Immature natural killer cell (primary cell): ENCODE measurements around the gene PAX2. TPM values are rescaled to one million over a fixed set of nuclear protein-coding genes. Genes with fewer than 3 reads are reported as not detected.

Experiments used
- DNase-seq, 3 donors: peaks; one replicate each; pipeline ENCODE4 v3.0.0; 2022; ENCODE audit warnings: mixed read lengths in 1 of 3
- H3K27ac Mint-ChIP-seq, 6 donors: one replicate each; pipeline ENCODE4 v1.8.0; 2020; ENCODE audit warnings: mixed read lengths in 6 of 6, mild to moderate bottlenecking in 5 of 6, inconsistent platforms in 4 of 6, moderate library complexity in 3 of 6
- H3K27me3 Mint-ChIP-seq, 3 donors: one replicate each; pipeline ENCODE4 v1.8.0; 2020 to 2021; ENCODE audit warnings: low read depth in 3 of 3, mild to moderate bottlenecking in 3 of 3, mixed read lengths in 3 of 3, moderate library complexity in 3 of 3, inconsistent platforms in 1 of 3
- H3K36me3 Mint-ChIP-seq, 3 donors: one replicate each; pipeline ENCODE4 v1.8.0; 2020; ENCODE audit warnings: mixed read lengths in 3 of 3, inconsistent platforms in 2 of 3, mild to moderate bottlenecking in 2 of 3
- H3K4me1 Mint-ChIP-seq, 2 donors: one replicate each; pipeline ENCODE4 v1.8.0; 2020; ENCODE audit warnings: inconsistent platforms in 2 of 2, mild to moderate bottlenecking in 2 of 2, mixed read lengths in 2 of 2, moderate library complexity in 1 of 2
- H3K4me3 Mint-ChIP-seq, 5 donors: one replicate each; pipeline ENCODE4 v1.8.0; 2020; ENCODE audit warnings: mild to moderate bottlenecking in 5 of 5, mixed read lengths in 5 of 5, inconsistent platforms in 3 of 5, moderate library complexity in 3 of 5
- H3K9me3 Mint-ChIP-seq, 6 donors: one replicate each; pipeline ENCODE4 v1.8.0; 2020; ENCODE audit warnings: mild to moderate bottlenecking in 6 of 6, mixed read lengths in 6 of 6, inconsistent platforms in 4 of 6, moderate library complexity in 3 of 6
- polyA plus RNA-seq, 3 donors: library from polyadenylated mRNA; unstranded; fragments of 300-500 nt; fragmentation: Illumina TruSeq; gene quantifications; one replicate each; pipeline ENCODE4 v1.2.3, GENCODE V29; 2021

The PAX2 gene
- polyA plus RNA-seq, 3 donors from 2014 or later = not detected

DNA sequence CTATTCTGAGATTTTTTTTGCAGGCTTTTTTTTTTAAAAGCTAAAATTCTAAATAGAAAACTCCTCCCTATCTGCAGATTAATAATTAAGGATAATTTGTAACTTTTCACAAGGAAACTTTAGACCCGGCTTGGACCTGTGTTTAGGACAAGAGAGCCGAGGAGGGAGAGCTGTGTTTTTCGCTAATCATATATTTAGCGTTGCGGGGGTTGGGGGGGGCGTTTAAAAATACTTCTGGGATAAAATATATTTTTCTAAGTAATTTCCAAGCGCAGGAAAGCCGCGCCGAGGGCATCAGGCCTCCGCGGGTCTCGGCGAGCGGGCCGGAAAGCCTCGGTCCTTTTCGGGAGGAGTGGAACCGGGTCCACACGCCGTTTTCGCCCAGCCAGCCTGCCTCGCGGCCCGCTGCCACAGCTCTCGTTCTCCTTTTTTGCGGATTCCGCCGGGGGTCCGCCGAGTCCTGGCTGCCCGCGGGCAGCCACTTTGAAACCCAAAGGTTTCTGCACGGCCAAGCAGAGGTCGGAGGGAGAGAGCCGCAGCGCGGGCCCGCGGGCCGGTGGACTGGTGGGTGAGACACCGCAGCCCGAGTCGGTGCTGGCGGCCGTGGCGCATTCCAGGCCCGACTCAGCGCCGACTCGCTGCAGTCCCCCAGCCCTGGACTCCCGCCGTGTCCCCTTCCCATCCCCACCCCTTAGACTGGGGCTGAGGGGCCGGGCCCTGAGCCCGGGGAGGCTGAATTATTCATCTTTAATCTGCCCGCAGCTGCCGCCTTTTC is 2.3 kb downstream of the PAX2 start:
- Mint-ChIP-seq H3K36me3 (peaks cover 0 to 9% (median 0%) of the 10 kb centered on the region in 3 donors), H3K4me1 (peaks cover 1 to 7% of the 10 kb centered on the region in 2 donors), H3K9me3 (peaks cover 0 to 3% (median 0%) of the 10 kb centered on the region in 6 donors), H3K27me3 (peaks cover 25 to 47% (median 32%) of the 10 kb centered on the region in 3 donors), H3K4me3 (no peak overlapping the region), H3K27ac (no peak overlapping the region)
- DNase-seq = no peak

DNA sequence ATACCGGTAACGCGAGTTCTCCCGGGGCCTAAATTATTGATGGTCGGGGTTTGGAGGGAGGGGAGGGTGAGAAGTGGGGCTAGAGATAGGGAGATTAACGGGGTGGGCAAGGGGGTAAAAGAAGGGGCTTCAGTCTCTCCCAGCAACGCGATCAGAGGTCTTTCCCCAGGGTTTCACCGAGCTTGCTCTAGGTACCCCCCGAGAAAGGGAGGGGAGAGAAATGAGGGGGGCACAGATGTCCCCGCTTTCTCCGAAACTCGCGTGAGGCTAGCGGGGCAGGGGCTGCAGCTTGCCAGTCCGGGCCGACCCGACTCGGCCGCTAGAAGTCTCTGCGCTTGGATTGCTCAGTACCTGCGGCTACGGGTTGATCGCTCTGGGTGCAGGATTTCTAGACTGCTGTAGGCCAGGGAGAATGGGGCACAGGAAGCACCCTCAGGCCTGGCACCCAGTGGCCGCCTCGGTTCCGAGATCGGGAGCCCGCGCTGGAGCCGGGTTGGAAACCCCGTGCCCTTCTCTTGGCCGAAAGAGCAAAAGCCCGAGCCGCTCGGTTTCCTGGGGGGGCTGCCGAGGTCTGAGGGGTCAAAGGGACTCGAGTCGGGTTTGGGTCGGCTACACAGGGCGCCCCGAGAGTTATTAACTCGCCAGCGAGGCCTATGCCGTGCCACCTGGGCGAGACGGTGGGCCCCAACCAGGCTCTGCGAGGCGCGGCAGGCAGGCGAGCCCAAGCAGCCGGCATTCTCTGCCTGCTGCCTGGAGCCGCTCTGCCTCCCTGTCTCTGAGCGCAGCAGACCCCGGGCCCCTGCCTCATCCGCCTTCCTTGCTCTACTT is 3.1 kb downstream of the PAX2 start:
- H3K4me3 Mint-ChIP-seq = no peak overlapping the region

DNA sequence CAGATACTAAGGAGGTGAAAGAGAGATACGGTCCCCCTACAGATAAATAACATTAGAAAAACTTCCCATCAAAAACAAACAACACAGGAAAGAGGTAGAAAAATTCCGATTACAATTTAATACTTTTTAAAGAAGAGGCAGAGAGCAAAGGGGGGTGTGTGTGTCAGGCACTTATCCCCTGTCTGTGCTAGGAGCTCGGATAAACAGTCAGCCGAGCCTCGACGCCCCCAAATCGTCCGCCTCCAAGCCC is 3.6 kb downstream of the PAX2 start:
- Mint-ChIP-seq H3K27me3 (peaks cover 19 to 43% (median 24%) of the 10 kb centered on the region in 3 donors), H3K27ac (no peak overlapping the region), H3K9me3 (peaks cover 0 to 3% (median 0%) of the 10 kb centered on the region in 6 donors), H3K4me1 (peaks cover 1 to 7% of the 10 kb centered on the region in 2 donors), H3K4me3 (no peak overlapping the region), H3K36me3 (peaks cover 0 to 9% (median 0%) of the 10 kb centered on the region in 3 donors)
- no peak for DNase-seq

More for the DNA sequence above, 3.1 kb downstream of the PAX2 start:
- no peak overlapping the region for H3K27ac Mint-ChIP-seq
- peaks cover 22 to 48% (median 27%) of the 10 kb centered on the region in 3 donors for H3K27me3 Mint-ChIP-seq
- H3K36me3 Mint-ChIP-seq = peaks cover 0 to 9% (median 0%) of the 10 kb centered on the region in 3 donors
- peaks cover 1 to 7% of the 10 kb centered on the region in 2 donors for H3K4me1 Mint-ChIP-seq
- peaks cover 0 to 3% (median 0%) of the 10 kb centered on the region in 6 donors for H3K9me3 Mint-ChIP-seq
- DNase-seq = no peak

GRCh38 chr10:100749309-100750217 is 4.2 kb downstream of the PAX2 start:
- no peak overlapping the region for H3K4me3 Mint-ChIP-seq
- peaks cover 1 to 7% of the 10 kb centered on the region in 2 donors for H3K4me1 Mint-ChIP-seq
- peaks cover 0 to 3% (median 0%) of the 10 kb centered on the region in 6 donors for H3K9me3 Mint-ChIP-seq
- H3K27ac Mint-ChIP-seq = no peak overlapping the region
- H3K36me3 Mint-ChIP-seq = peaks cover 0 to 9% (median 0%) of the 10 kb centered on the region in 3 donors
- DNase-seq = no peak
- H3K27me3 Mint-ChIP-seq = peaks cover 18 to 47% (median 24%) of the 10 kb centered on the region in 3 donors

GRCh38 chr10:100750291-100751210 is 5.2 kb downstream of the PAX2 start:
- H3K27me3 Mint-ChIP-seq = peaks cover 19 to 49% (median 24%) of the 10 kb centered on the region in 3 donors
- peaks cover 0 to 3% (median 0%) of the 10 kb centered on the region in 6 donors for H3K9me3 Mint-ChIP-seq
- H3K27ac Mint-ChIP-seq = no peak overlapping the region
- DNase-seq = no peak
- peaks cover 0 to 9% (median 0%) of the 10 kb centered on the region in 3 donors for H3K36me3 Mint-ChIP-seq
- no peak overlapping the region for H3K4me3 Mint-ChIP-seq
- H3K4me1 Mint-ChIP-seq = peaks cover 1 to 7% of the 10 kb centered on the region in 2 donors

GRCh38 chr10:100751211-100751933 is 6.0 kb downstream of the PAX2 start:
- no peak overlapping the region for H3K27ac Mint-ChIP-seq

DNA sequence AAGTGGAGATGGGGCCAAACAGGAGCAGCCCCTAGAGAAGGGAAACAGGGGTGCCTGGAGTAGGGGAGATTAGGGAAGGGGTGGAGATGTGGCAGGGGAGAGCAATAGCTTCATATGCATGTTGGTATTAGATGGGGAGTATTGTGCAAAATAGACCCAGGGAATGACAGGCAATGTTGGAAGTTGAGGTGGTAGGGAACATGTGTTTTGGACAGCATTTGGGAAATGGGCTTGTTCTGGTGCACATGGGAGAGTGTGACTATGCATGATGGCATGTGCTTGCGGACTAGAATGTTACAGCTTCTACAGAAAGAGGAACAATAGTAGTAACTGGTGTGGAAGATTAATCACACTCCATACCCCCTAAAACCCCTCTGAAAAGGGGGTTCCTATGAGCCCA is 10.4 kb downstream of the PAX2 start:
- Mint-ChIP-seq H3K36me3 (no peaks in the 10 kb centered on the region), H3K4me3 (no peak overlapping the region)

More at GRCh38 chr10:100751211-100751933, 6.0 kb downstream of the PAX2 start:
- H3K4me1 Mint-ChIP-seq = peaks cover 1 to 7% of the 10 kb centered on the region in 2 donors
- H3K9me3 Mint-ChIP-seq = peaks cover 0 to 1% (median 0%) of the 10 kb centered on the region in 6 donors
- peaks cover 16 to 50% (median 22%) of the 10 kb centered on the region in 3 donors for H3K27me3 Mint-ChIP-seq
- no peak overlapping the region for H3K4me3 Mint-ChIP-seq
- no peak for DNase-seq
- peaks cover 0 to 7% (median 0%) of the 10 kb centered on the region in 3 donors for H3K36me3 Mint-ChIP-seq

GRCh38 chr10:100759331-100759730 is 13.9 kb downstream of the PAX2 start:
- H3K36me3 Mint-ChIP-seq = no peaks in the 10 kb centered on the region
- no peaks in the 10 kb centered on the region for H3K9me3 Mint-ChIP-seq
- no peaks in the 10 kb centered on the region for H3K4me1 Mint-ChIP-seq
- H3K27me3 Mint-ChIP-seq = peaks cover 7 to 17% (median 16%) of the 10 kb centered on the region in 3 donors
- no peak overlapping the region for H3K27ac Mint-ChIP-seq
- DNase-seq = no peak
- no peak overlapping the region for H3K4me3 Mint-ChIP-seq

More for the DNA sequence above, 10.4 kb downstream of the PAX2 start:
- Mint-ChIP-seq H3K27me3 (peaks cover 10 to 30% (median 16%) of the 10 kb centered on the region in 3 donors), H3K4me1 (no peaks in the 10 kb centered on the region), H3K27ac (no peak overlapping the region), H3K9me3 (no peaks in the 10 kb centered on the region)
- DNase-seq = no peak

- Mint-ChIP-seq H3K27ac (no peak overlapping the region), H3K36me3 (no peaks in the 10 kb centered on the region), H3K4me3 (no peak overlapping the region), H3K27me3 (peaks cover 8 to 17% (median 9%) of the 10 kb centered on the region in 3 donors), H3K4me1 (no peaks in the 10 kb centered on the region), H3K9me3 (no peaks in the 10 kb centered on the region)
- DNase-seq = no peak
These were observed 15.3 kb downstream of the PAX2 start for GRCh38 chr10:100760726-100761125.

- Mint-ChIP-seq H3K27me3 (peaks cover 8 to 17% (median 8%) of the 10 kb centered on the region in 3 donors), H3K27ac (no peak overlapping the region), H3K9me3 (no peaks in the 10 kb centered on the region), H3K4me3 (no peak overlapping the region), H3K4me1 (no peaks in the 10 kb centered on the region), H3K36me3 (no peaks in the 10 kb centered on the region)
- DNase-seq = no peak
These were observed 15.8 kb downstream of the PAX2 start for GRCh38 chr10:100761191-100761590.

GRCh38 chr10:100763043-100763747 is 17.8 kb downstream of the PAX2 start:
- Mint-ChIP-seq H3K27ac (no peak overlapping the region), H3K9me3 (no peaks in the 10 kb centered on the region), H3K36me3 (no peaks in the 10 kb centered on the region), H3K4me3 (no peak overlapping the region), H3K27me3 (peaks cover 7 to 12% (median 8%) of the 10 kb centered on the region in 3 donors), H3K4me1 (no peaks in the 10 kb centered on the region)
- no peak for DNase-seq
